ENCODE results near the gene EOLA2.

DNA sequence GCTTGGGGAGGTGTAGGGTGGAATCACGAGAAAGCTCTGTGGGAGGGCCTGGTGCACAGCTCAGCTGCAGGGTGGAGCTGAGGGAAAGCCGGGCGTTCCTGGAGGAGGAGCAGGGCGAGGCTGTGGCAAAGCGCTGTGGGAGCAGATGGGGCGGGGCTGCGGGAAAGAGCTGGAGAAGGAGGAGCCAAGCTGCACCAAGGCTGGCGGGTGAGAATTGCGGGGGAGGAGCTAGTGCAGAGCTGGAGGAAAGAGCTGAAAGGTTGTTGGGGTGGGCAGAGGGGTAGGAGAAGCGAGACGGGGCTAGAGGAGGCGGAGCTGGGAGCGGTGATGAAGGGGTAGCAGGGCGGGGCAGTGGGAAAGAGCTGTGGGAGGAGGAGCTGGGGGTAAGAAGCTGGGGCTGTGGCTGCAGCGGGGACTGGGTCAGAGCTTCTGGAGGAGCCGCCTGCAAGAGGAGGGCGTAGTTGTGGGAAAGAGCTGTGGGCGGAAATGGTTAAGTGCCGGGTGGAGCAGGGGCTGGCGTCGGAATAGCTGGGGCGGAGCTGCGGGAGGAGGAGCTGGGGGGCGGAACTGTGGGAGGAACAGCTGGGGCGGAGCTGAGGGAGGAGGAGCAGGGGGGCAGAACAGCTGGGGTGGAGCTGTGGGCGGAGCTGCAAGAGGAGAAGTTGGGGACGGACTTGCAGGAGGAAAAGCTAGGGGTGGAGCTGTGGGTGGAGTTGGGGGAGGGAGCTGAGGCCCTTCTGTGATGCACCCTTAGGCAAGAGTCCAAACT, 1.8 kb upstream of the EOLA2 start:
- TF ChIP-seq BRCA1 (IDR thresholded peaks at IDR 0.05; ENCODE audit: low read depth, low read length) (no peak), ATF2 (IDR thresholded peaks at IDR 0.05; ENCODE audit: low read length) (no peak), EZH2 (IDR thresholded peaks at IDR 0.05; ENCODE audit: low read depth, low read length, severe bottlenecking) (no peak), POLR2AphosphoS5 (IDR thresholded peaks at IDR 0.05; ENCODE audit: low read depth, low read length) (no peak), TAF1 (IDR thresholded peaks at IDR 0.05; ENCODE audit: low read depth, low read length) (peak; percentile 36; the same call in 1 of the 2 replicates)
- TF ChIP-seq, protein P1, sequence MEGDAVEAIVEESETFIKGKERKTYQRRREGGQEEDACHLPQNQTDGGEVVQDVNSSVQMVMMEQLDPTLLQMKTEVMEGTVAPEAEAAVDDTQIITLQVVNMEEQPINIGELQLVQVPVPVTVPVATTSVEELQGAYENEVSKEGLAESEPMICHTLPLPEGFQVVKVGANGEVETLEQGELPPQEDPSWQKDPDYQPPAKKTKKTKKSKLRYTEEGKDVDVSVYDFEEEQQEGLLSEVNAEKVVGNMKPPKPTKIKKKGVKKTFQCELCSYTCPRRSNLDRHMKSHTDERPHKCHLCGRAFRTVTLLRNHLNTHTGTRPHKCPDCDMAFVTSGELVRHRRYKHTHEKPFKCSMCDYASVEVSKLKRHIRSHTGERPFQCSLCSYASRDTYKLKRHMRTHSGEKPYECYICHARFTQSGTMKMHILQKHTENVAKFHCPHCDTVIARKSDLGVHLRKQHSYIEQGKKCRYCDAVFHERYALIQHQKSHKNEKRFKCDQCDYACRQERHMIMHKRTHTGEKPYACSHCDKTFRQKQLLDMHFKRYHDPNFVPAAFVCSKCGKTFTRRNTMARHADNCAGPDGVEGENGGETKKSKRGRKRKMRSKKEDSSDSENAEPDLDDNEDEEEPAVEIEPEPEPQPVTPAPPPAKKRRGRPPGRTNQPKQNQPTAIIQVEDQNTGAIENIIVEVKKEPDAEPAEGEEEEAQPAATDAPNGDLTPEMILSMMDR (IDR thresholded peaks at IDR 0.05; ENCODE audit: control extremely low read depth in 1 of 3, insufficient read depth in 1 of 3, low read depth in 1 of 3, low read length in 3 of 3) = no peak
